NCI-H2029 treated with DMSO at 0.1 percent for 48 hours (cell line): ENCODE measurements around the gene CD81.

ENCODE experiments used
- DNase-seq: peaks from one replicate; lab custom pipeline; 2025; lab: John Stamatoyannopoulos, UW

CD81 gene

GRCh38 chr11:2375964-2376551 lies 1.1 kb upstream of the CD81 start:
- no peak for DNase-seq

GRCh38 chr11:2377511-2378443 lies 667 bp downstream of the CD81 start:
- no peak for DNase-seq

GRCh38 chr11:2378527-2379210 lies 1.6 kb downstream of the CD81 start:
- no peak for DNase-seq

- no peak for DNase-seq
These were observed 2.5 kb downstream of the CD81 start for GRCh38 chr11:2379466-2380174.

GRCh38 chr11:2380396-2380795 lies 3.3 kb downstream of the CD81 start:
- DNase-seq = no peak

- DNase-seq = no peak
These were observed 3.8 kb downstream of the CD81 start for GRCh38 chr11:2380807-2381350.

GRCh38 chr11:2381494-2382128 lies 4.5 kb downstream of the CD81 start:
- DNase-seq = no peak

- DNase-seq = no peak
These were observed 5.0 kb downstream of the CD81 start for GRCh38 chr11:2382129-2382517.

- DNase-seq = no peak
These were observed 6.1 kb downstream of the CD81 start for GRCh38 chr11:2382936-2383851.

- no peak for DNase-seq
These were observed 7.0 kb downstream of the CD81 start for GRCh38 chr11:2383852-2384804.

GRCh38 chr11:2385156-2386151 lies 8.3 kb downstream of the CD81 start:
- DNase-seq = no peak

- DNase-seq = no peak
These were observed 9.5 kb downstream of the CD81 start for GRCh38 chr11:2386591-2386990.

- no peak for DNase-seq
These were observed 10.3 kb downstream of the CD81 start for GRCh38 chr11:2387266-2387987.

GRCh38 chr11:2388431-2389376 lies 11.6 kb downstream of the CD81 start:
- DNase-seq = no peak

GRCh38 chr11:2389377-2390026 lies 12.4 kb downstream of the CD81 start:
- DNase-seq = no peak
